ENCODE results near the gene ABHD11. TPM values are rescaled to one million over a fixed set of nuclear protein-coding genes. Genes with fewer than 3 reads are reported as not detected.
"Not testable (repeated sequence)": the region's sequence is repeated elsewhere in the genome, so short reads cannot be mapped to it uniquely, and the experiment has no call there.

The ABHD11 gene, protein sequence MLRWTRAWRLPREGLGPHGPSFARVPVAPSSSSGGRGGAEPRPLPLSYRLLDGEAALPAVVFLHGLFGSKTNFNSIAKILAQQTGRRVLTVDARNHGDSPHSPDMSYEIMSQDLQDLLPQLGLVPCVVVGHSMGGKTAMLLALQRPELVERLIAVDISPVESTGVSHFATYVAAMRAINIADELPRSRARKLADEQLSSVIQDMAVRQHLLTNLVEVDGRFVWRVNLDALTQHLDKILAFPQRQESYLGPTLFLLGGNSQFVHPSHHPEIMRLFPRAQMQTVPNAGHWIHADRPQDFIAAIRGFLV
- polyA plus RNA-seq (ENCODE audit: insufficient read length) = 12.4 TPM

DNA sequence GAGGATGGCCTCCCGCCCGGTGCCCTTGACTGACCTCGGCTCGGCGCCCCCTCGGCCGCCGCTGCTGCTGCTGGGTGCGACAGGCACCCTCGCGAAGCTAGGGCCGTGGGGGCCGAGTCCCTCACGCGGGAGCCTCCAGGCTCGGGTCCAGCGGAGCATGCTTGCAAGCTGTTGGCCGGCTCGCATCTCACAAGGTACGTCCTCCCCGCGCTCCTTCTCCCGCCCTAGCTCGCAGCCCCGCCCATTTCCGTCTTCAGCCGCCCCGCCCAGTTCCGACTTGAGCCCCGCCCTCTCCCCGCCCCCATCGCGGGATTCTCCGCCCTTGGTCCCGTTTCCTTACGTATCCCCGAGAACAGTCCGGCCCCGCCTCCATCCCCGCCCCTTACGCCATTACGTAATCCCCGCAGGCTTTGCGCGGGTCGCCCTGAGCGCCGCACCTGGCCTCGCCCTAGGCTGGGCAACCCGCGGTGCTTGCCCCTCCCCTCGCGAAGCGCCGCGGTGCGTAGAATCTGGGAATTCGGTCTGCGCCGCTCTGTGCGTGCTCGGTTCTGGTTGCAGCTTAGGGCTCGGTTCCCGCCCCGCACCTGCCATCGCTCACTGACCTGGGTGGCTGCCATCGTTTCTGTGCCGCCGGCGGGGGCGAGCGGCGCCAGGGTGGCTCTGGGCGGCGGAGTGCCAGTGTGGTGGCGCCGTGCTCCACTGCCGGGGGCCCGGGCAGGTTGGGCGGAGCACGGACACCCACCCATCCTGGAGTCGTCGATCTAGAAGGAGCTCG is at the start of gene ABHD11:
Gene ABHD11, minus strand, starts transcription at position 191 of the 775 bp plus-strand sequence. Its CDS starts 32 bp downstream, at position 159.
- DNase-seq = peak; percentile 92

DNA sequence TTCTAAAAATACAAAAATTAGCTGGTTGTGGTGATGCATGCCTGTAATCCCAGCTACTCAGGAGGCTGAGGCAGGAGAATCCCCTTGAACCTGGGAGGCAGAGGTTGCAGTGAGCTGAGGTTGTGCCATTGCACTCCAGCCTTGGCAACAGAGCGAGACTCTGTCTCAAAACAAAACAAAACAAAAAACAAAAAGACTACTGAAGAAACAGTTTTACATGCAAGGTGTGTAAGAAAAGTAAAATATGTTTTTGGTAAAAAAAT is 49.1 kb upstream of the ABHD11 start:
- not testable (repeated sequence) for DNase-seq

DNA sequence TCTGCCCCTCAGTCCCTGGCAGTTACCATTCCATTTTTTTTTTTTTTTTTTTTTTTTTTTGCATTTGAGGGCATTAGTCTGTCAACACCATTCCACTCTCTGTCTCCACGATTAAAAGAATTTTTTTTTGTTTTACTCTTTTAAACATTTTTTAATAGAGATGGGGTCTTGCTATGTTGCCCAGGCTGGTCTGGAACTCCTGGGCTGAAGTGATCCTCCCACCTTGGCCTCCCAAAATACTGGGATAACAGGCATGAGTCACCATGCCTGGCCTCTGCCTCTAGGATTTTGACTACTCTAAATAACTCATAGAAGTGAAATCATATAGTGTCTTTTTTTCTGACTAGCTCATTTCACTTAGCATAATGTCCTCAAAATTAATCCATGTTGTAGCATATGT is 48.0 kb upstream of the ABHD11 start:
- DNase-seq = no peak

DNA sequence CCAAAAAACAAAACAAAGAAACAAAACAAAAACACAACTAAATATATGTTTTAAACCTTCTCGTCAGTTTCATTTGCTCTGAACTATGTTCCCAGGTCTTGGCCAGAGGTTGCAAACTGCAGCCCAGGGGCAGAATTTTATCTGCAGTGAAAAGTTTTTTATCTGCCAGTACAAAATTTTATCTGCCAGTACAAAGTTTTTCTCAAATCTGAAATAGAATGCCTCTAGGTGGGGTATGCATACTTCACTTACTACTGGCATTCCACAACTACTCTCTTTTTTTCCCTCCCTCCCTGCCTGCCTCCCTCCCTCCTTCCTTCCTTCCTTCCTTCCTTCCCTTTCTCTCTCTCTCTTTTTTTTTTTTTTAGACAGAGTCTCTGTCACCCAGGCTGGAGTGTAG is 40.9 kb upstream of the ABHD11 start:
- DNase-seq = no peak

DNA sequence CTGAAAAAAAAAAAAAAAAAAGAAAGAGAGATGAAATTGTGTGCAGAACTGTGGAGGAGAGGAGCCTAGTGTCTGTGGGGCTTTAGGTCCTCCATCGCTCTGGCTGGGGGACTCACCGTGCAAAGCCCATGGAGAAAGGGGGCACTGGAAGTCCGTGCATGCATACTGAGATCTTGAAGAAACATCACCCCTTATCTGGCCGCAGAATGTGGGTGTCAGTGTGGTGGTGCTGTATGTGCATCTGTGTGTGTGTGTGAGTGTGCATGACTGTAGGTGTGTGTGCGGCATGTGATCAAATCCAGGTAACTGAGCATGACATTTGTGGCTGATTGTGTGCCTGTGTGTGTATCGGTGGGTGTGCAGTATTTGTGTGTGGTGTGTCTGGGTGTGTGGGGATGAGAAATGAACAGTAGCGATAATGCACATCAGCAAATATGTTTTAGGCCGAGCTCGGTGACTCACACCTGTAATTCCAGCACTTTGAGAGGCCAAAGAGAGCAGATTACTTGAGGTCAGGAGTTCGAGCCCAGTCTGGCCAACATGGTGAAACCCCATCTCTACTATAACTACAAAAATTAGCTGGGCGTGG is 40.3 kb upstream of the ABHD11 start:
- DNase-seq = no peak

DNA sequence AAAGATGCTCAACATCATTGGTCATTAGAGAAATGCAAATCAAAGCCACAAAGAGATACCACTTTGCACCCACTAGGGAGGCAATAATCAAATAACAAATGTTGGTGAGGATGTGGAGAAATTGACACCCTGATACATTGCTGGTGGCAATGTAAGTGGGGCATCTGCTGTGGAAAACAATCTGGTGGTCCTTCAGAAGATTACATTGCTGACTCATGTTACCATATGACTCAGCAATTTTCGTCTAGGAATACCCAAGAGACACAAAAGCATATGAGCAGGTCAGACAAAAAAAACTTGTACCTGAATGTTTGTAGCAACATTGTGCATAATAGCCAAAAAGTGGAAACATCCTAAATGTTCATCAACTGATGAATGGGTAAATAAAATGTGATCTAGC is 36.3 kb upstream of the ABHD11 start:
- DNase-seq = no peak

DNA sequence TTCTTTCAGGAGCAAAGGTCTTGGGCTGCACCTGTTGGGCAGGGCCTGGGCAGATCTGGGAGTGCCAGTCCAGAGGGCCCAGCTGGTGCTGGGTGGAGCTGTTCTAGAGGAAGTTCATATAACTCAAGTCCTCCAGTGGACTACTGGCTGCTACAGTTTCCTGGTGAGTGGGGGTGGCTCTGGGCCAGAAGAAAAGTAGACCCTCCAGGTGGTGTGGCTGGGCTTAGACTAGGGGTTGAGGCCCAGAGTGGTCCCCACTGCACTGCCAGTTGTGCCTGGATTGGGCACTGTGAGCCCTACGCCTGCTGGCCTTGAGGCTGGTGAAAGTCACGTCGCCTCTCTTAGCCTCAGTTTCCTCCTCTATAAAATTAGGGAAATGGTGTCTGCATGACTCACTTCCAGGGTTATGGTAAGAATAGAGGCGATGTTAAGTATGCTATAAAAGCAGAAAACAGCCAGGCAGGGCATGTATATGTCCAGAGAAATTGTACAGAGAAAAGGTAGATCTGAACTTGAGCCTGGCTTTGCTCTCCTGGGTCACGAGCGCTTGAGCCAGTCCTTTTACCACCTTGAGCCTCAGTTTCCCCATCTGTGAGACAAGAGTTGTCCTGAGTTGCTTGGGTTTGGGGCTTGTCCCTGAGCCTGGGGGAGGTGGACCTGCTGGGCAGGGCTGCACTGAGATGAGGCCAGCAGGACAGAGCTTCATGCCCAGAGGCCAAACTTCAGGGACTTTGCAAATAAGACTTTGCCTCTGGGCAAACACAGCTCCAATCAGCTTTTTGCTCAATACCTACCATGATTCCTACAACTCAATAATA is 35.3 kb upstream of the ABHD11 start:
- DNase-seq = no peak

DNA sequence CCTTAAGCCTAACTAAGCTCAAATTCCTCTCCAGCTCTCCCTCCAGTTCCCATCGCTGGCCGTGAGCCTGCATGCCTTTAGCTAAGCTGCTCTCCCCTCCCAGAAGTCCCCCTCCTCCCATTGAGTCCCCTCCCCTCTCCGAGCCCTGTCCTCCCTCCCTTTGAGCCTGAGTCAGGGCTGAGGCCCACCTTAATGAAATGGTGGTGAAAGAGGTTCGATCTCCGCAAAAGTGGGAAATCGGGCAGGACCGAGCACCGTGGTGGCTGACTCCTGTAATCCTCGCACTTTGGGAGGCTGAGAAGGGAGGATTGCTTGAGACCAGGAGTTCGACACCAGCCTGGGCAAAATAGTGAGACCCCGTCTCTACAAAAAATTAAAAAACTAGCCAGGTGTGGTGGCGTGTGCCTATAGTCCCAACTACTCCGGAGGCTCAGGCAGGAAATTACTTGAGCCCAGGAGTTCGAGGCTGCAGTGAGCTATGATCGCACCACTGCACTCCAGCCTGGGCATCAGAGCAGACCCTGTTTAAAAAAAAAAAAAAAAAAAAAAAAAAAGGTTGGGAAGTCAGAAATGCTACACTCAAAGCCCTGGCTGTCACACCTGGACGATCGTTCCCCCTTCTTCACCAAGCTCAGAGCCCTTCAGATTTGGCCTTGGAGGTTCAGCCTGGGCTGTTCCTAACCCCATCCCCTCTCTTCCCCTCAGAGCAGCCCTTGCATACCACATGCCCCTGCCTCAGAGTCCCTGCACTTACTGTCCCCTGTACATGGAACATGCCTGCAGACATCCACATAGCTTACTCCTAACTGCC is 32.5 kb upstream of the ABHD11 start:
- DNase-seq = no peak

DNA sequence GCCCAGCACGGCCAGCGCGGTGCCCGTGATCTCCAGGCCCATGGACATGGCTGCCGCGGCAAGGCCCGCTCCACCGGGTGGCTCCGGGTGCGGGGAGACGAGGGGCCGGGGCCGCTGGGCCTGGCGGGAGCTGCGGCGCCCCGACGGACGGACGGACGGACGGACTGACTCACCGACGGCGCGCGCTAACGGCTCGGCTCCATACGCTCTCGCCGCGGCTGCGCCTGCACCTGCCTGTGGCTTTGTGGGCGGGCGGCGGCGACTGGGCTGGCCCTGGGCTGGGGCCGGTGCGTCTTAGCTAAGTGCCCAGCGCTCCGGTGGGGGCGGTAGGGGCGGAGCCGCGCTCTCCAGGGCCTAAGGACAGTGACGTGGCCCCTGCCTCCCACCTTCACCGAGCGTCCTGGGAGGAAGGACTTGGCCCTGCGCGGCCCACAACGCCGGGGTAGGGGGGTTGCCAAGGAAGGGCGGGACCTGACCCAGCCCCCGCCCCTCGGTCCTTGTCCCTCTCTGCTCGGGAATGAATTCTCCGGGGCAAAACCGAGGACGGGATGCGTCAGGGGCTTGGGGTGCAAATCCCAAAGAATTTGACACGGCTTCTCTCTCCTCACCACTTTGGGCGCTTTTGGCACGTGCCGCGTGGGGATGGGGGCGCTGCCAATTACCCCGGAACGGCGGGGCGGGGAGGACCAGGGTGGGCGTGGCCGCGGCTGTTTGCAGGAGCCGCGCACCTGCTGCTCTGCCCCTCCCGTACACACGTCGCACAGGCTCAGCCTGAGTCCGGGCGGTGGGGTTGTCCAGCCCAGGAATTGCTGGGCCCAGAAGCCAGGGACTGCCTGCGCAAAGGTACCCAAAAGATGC is 31.6 kb upstream of the ABHD11 start, which contains the start of gene CLDN3:
Gene CLDN3, minus strand, starts transcription at position 269 of the 858 bp plus-strand sequence. Its CDS starts 221 bp downstream, at position 48.
- no peak for DNase-seq

DNA sequence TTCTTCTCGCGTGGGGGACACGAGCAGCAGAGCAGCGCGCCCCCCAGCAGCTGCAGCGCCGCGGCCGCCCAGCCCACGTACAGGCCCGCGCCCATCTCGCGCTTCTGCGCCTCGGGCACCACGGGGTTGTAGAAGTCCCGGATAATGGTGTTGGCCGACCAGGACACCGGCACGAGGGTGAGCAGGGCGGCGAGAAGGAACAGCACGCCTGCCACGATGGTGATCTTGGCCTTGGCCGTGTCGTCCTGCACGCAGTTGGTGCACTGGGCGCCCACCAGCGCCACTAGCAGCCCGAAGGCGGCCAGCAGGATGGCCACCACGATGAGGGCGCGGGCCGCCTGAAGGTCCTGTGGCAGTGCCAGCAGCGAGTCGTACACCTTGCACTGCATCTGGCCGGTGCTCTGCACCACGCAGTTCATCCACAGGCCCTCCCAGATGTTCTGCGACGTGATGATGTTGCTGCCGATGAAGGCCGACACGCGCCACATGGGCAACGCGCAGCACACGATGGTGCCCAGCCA is 30.9 kb upstream of the ABHD11 start:
- DNase-seq = no peak

DNA sequence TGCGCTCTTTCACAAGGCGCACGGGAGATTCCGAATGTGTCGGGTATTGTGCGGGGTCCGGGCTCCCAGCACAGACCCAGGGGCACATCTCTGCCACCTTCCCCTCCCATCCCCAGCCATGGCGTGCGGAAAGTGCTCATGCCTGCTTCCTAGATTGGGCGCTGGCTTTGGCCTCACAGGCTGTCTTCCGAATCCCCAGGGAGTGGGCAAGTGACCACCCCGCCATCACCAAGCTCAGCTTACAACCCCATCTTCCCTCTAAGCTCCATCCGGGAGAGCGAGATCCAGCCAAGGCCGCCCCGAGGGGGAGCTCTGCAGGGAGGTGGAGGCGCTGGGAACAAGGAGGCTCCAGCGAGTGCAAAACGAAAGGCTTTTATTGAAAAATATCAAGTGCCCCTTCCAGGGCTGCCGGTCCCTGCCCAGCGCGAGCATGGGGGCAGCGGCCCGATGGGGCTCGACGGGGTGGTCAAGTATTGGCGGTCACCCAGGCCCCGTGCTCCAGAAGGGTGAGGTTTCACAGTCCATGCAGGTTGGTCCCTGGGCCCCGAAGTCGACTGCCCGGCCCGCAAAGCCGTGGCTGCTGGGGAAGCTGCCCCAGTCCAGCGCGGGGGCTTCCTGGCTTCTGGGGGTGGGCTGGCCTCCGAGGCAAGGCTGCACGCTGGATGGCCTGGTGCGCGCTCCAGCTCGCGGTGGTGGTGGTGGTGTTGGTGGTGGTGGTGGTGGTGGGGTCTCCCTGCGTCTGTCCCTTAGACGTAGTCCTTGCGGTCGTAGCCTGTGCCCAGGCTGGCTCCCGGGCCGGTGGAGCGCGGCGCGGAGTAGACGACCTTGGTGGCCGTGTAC is 30.3 kb upstream of the ABHD11 start:
- DNase-seq = no peak

DNA sequence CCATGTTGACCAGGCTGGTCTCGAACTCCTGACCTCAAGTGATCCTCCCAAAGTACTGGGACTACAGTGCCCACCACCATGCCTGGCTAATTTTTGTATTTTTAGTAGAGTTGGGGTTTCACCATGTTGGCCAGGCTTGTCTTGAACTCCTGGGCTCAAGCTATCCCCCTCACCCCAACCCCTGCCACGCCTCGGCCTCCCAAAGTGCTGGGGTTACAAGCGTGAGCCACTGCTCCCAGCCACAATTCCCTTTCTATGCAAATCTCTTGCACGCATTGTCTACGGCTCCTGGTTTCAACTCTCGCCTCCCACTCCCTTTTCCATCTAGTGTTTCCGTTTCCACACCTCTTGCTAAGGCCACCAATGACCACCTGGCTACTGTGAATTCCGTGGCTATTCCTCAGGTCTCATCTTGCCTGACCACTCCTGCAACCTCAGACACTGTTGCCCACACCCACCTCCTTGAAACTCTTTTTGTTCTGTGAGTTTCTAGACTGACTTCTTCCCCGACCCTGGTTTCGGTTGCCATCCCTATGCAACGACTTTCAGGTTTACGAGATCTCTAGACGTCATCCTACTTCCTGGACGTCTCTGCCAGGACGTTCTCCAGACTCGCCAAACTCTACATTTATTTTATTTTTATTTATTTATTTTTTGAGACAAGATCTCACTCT is 28.1 kb upstream of the ABHD11 start:
- no peak for DNase-seq

DNA sequence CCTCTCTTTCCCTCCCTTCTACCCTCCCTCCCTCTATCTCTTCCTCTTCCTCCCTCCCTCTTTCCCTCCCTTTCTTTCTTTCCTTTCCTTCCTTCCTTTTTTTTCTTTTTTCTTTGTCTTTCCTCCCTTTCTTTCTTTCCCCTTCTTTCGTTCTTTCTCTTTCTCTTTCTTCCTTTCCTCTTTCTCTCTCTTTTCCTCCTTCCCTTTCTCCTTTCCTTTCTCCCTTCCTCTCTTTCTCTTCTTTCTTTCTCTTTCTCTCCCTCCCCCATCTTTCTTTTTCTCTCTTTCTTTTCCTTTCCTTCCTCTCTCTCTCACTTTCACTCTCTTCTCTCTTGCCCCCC is 24.0 kb upstream of the ABHD11 start:
- DNase-seq = no peak

DNA sequence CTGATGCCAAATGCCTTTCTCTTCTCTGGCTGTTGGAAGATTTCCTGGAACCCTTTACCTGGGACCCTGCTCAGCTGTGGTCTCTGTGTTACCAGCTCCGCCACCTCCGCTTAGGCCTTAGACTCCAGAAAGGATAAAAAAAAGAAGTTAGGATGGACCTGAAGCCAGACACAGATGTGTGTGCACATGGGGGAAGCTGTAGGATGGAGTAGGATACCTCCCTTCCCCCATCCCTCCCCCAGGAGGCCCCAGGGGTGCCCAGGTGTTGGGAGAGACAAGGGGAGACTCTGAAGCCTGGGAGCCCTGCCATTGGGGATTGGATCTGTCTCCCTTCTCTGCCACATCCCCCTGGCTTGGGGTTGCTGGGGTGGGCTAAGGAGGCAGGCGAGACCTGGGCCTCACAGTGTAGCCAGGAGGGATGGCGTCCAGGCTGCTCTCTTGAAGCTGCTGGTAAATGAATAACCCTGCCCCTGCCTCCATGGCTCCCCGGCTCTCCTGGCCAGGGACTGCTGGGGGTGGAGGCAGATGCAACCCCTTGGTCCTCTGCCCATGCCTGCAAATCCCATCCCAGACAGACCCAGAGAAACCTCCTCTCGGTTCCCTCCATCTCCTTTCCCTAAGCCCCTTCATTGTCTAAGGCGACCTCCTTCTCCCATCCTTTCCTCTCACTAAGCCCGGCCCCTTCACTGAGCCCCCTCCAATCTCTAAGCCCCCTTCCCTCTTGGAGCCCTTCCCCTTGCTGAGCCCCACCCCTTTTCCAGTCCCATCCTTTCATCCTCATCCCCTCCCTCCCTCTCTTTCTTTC is 23.5 kb upstream of the ABHD11 start:
- no peak for DNase-seq

DNA sequence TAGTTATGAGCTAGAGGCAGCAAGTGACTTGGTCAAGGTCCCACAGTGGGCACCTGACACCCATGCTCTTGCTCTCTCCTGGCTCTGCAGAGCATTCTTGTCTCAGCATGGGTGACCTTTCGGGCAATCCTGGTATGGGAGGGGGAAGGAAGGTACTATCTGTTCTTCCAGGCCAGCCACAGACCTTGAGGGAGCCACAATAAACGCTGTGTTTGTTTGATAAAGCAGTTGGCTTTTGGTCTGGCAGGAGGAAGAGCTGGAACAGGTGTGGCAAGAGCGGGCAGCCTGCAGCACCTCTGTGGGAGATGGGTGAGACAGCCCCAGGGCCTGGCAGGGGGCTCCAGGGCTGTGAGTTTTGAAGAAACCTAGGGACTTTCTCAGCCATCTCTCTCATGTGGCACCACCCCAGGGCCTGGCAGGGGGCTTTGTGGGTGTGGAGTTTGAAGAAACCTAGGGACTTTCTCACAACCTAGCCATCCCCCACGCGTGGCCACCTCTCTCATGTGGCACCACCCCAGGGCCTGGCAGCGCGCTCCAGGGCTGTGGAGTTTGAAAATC is 20.1 kb upstream of the ABHD11 start:
- DNase-seq = no peak

DNA sequence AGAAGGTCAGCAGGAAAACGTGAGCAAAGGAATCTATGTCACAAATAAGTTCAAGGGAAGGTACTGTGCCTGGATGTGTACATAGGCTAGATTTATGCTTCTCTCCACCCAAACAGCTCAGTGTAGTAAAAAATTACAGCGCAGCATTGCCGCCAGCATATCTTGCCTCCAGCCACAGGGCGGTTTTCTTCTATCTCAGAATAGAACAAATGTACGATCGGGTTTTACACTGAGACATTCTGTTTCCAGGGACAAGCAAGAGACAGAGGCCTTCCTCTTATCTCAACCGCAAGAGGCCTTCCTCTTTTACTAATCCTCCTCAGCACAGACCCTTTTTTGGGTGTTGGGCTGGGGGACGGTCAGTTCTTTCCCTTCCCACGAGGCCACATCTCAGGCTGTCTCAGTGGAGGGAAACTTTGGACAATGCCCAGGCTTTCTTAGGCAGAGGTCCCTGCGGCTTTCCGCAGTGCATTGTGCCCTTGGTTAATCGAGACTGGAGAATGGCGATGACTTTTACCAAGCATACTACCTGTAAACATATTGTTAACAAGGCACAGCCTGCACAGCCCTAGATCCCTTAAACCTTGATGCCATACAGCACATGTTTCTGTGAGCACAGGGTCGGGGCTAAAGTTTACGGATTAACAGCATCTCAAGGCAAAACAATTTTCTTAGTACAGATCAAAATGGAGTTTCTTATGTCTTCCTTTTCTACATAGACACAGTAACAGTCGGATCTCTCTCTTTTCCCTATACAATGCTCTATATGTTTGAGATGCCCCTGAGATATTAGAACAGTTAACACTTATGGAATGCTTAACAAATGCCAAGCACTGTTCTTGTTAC is 11.6 kb upstream of the ABHD11 start:
- DNase-seq = no peak

DNA sequence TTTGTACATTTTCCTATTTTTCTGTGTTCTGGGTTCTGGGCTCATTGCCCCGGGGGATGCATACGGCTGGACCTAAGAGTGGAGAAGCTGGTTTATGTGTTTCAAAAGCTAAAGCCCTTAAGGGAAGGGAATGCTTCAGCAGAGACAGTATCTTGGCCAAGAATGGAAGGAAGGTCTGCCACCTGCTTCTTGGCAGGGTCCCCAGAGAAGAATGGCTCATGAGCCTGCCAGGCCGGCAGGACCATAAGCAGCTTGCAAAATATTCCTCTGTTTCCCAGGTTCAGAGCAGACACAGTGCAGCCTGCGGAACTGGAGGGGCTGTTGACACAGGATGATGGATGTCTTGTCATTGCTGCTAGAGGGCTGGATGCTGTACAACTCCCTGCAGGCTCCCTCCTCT is 7.8 kb upstream of the ABHD11 start:
- DNase-seq = no peak
